Mammary epithelial cell (primary cell): Measurements from ENCODE around the gene MAP3K5.

ENCODE experiments used
- EZH2 ChIP-seq: IDR thresholded peaks from 2 replicates; pipeline ENCODE4 v1.6.1; 2012; ENCODE audit warnings: low read length, inconsistent platforms, borderline replicate concordance
- TF ChIP-seq, protein P1 (sequence below), 2 donors: IDR thresholded peaks in 1 of 2; conservative IDR thresholded peaks in 1 of 2; 2 replicates each; pipeline ENCODE4 v1.5.1; 2011 to 2012; ENCODE audit warnings: inconsistent platforms in 2 of 2, low read length in 2 of 2, mild to moderate bottlenecking in 2 of 2, control low read depth in 1 of 2, low read depth in 1 of 2; ENCODE audit not compliant: insufficient read depth in 1 of 2; ENCODE audit errors: extremely low read depth in 1 of 2

DNA sequence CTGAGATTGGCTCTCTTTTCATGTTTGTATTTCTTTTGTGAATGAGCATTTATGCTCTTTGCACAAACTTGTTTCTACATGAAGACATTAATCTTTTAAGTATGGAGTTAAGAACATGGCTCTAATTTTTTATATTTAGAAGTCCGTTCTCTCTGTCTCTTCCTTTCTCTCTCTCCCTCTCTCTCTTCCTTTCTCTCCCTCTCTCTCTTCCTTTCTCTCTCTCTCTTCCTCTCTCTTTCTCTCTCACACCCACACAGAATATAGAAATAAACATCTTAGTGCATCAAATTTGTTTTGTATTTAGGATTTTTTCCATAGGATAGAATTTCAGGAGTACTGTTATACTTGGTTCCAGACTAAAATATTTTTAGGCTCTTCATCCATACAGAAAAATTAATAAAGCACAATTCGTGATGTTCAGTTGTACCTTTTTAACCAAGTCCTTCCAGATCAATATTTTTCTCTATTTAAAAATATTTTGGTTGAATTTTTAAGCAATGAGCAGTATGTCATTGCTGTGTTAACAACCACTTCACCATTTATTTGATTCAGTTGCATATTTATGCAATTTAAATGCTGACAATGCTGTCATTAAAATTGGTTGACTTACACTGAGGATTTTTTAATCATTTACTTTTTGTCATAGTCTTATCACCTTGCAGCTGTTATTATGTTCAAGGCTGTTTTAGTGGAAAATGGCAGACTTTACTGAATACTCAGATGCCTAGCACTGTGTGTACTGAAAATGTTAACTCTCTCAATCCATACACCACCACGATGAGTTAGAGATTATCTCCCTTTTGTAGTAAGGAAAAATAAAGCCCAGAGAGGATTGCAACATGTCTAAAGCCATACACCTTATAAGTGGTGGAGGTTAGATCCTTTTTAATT lies 129.7 kb downstream of the MAP3K5 start:
- TF ChIP-seq, protein P1, sequence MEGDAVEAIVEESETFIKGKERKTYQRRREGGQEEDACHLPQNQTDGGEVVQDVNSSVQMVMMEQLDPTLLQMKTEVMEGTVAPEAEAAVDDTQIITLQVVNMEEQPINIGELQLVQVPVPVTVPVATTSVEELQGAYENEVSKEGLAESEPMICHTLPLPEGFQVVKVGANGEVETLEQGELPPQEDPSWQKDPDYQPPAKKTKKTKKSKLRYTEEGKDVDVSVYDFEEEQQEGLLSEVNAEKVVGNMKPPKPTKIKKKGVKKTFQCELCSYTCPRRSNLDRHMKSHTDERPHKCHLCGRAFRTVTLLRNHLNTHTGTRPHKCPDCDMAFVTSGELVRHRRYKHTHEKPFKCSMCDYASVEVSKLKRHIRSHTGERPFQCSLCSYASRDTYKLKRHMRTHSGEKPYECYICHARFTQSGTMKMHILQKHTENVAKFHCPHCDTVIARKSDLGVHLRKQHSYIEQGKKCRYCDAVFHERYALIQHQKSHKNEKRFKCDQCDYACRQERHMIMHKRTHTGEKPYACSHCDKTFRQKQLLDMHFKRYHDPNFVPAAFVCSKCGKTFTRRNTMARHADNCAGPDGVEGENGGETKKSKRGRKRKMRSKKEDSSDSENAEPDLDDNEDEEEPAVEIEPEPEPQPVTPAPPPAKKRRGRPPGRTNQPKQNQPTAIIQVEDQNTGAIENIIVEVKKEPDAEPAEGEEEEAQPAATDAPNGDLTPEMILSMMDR (conservative IDR thresholded peaks at IDR 0.05 in 1 of 2, IDR thresholded peaks at IDR 0.05 in 1 of 2; ENCODE audit: extremely low read depth in 1 of 2, insufficient read depth in 1 of 2, low read depth in 1 of 2, low read length in 2 of 2) = no peak
- no peak for TF ChIP-seq EZH2
